Vagina (tissue), 2 donors: ENCODE measurements around the gene ZCCHC3. TPM values are rescaled to one million over a fixed set of nuclear protein-coding genes. Genes with fewer than 3 reads are reported as not detected.

Experiments used
- DNase-seq, 2 donors: peaks; one replicate each; pipeline ENCODE4 v3.0.0-alpha.2; 2017; ENCODE audit errors: extremely low spot score in 2 of 2
- H3K27ac ChIP-seq: fragments of 200-600 bp; sonication (generic); one replicate; pipeline ENCODE4 v1.5.1; 2019
- H3K27me3 ChIP-seq: fragments of 200-600 bp; sonication (generic); one replicate; pipeline ENCODE4 v1.5.1; 2019
- H3K36me3 ChIP-seq, 2 donors: fragments of 200-600 bp; sonication (generic); one replicate each; pipeline ENCODE4 v1.5.1; 2017 to 2019
- H3K4me1 ChIP-seq: fragments of 200-600 bp; sonication (generic); one replicate; pipeline ENCODE4 v1.5.1; 2019
- H3K4me3 ChIP-seq, 2 donors: fragments of 200-600 bp; sonication (generic); 1 replicate in 1 of 2; 2 replicates in 1 of 2; pipeline ENCODE4 v1.5.1; 2016 to 2019
- H3K9me3 ChIP-seq: fragments of 200-600 bp; sonication (generic); one replicate; pipeline ENCODE4 v1.5.1; 2019
- CTCF ChIP-seq, 3 experiments: fragments of 450-650 bp in 2 of 3; fragments of 200-600 bp in 1 of 3; sonication (generic) in 1 of 3; IDR thresholded peaks; one replicate each; pipeline ENCODE4 v1.5.1; 2017 to 2019; ENCODE audit warnings: antibody characterized with exemption in 3 of 3, mild to moderate bottlenecking in 2 of 3, moderate library complexity in 2 of 3
- POLR2A ChIP-seq, 2 donors: fragments of 450-650 bp; IDR thresholded peaks; one replicate each; pipeline ENCODE4 v1.6.1; 2017; ENCODE audit warnings: antibody characterized with exemption in 2 of 2, mild to moderate bottlenecking in 2 of 2, moderate library complexity in 2 of 2
- POLR2AphosphoS5 ChIP-seq, 2 donors: sonication (generic); formaldehyde crosslinking; IDR thresholded peaks; one replicate each; pipeline ENCODE4 v1.9.0; 2017; ENCODE audit warnings: antibody characterized with exemption in 2 of 2, mild to moderate bottlenecking in 2 of 2, low read depth in 1 of 2; ENCODE audit not compliant: insufficient read depth in 1 of 2
- intact Hi-C: fragments of 100-400 bp; cut with DNase I; formaldehyde crosslinking; loops from one replicate; pipeline ENCODE4 v1.15.1; 2023
- total RNA-seq: library from RNA; depleted of rRNA; stranded (reverse); fragments of >200 nt; gene quantifications from one replicate; pipeline ENCODE4 v1.2.3, GENCODE V29; 2016

The ZCCHC3 gene
- total RNA-seq, 1 donor from 2014 or later = 13.8 TPM

GRCh38 chr20:346033-346639 lies 48.8 kb downstream of the ZCCHC3 start:
- Histone ChIP-seq H3K27ac (peak overlapping the region; percentile 92), H3K9me3 (no peaks in the 10 kb centered on the region), H3K4me3 (peak overlapping the region; percentile 65 to 74), H3K27me3 (no peaks in the 10 kb centered on the region), H3K4me1 (peaks cover 15% of the 10 kb centered on the region), H3K36me3 (no peaks in the 10 kb centered on the region)
- TF ChIP-seq CTCF (IDR thresholded peaks at IDR 0.05) (no peak), POLR2AphosphoS5 (IDR thresholded peaks at IDR 0.05; ENCODE audit: insufficient read depth in 1 of 2, low read depth in 1 of 2) (no peak), POLR2A (IDR thresholded peaks at IDR 0.05) (no peak)
- DNase-seq = no peak
- intact Hi-C loops = loop anchor here (10.0 kb wide), 1 partner anchor 59 kb away; the partner anchor contains the start of gene RBCK1

GRCh38 chr20:346640-347316 lies 49.4 kb downstream of the ZCCHC3 start, which contains the start of gene NRSN2:
Gene NRSN2, plus strand, starts transcription at chr20:347111. Its CDS starts 2,533 bp downstream, at chr20:349644.
- H3K9me3 ChIP-seq = no peaks in the 10 kb centered on the region
- no peaks in the 10 kb centered on the region for H3K27me3 ChIP-seq
- intact Hi-C loops = loop anchor here (10.0 kb wide), 1 partner anchor 58 kb away; the partner anchor contains the start of gene RBCK1
- peak within 1 kb of the TSS; percentile 92 for H3K27ac ChIP-seq
- H3K36me3 ChIP-seq = no peaks in the 10 kb centered on the region
- H3K4me3 ChIP-seq = peak within 1 kb of the TSS; percentile 65 to 74
- H3K4me1 ChIP-seq = peaks cover 15% of the 10 kb centered on the region
- TF ChIP-seq POLR2A (IDR thresholded peaks at IDR 0.05) (peak in 1 of 2 donors; percentile 63), CTCF (IDR thresholded peaks at IDR 0.05) (no peak), POLR2AphosphoS5 (IDR thresholded peaks at IDR 0.05; ENCODE audit: insufficient read depth in 1 of 2, low read depth in 1 of 2) (no peak)
- DNase-seq = no peak

- no peak for TF ChIP-seq POLR2AphosphoS5 (IDR thresholded peaks at IDR 0.05; ENCODE audit: insufficient read depth in 1 of 2, low read depth in 1 of 2)
- TF ChIP-seq CTCF (IDR thresholded peaks at IDR 0.05) = no peak
- no peak for TF ChIP-seq POLR2A (IDR thresholded peaks at IDR 0.05)
- no peak for DNase-seq
- intact Hi-C loops = loop anchor here (10.0 kb wide), 1 partner anchor 58 kb away; the partner anchor contains the start of gene RBCK1
Observed at GRCh38 chr20:347317-347639, 49.9 kb downstream of the ZCCHC3 start.

GRCh38 chr20:347640-348484 lies 50.5 kb downstream of the ZCCHC3 start:
- Histone ChIP-seq H3K4me3 (peak overlapping the region; percentile 65 to 74), H3K27ac (peak overlapping the region; percentile 92), H3K27me3 (no peaks in the 10 kb centered on the region), H3K9me3 (no peaks in the 10 kb centered on the region), H3K4me1 (peaks cover 15% of the 10 kb centered on the region), H3K36me3 (no peaks in the 10 kb centered on the region)
- peak; percentile 33 to 87 for TF ChIP-seq POLR2AphosphoS5 (IDR thresholded peaks at IDR 0.05; ENCODE audit: insufficient read depth in 1 of 2, low read depth in 1 of 2)
- TF ChIP-seq POLR2A (IDR thresholded peaks at IDR 0.05) = peak in 1 of 2 donors; percentile 49
- no peak for TF ChIP-seq CTCF (IDR thresholded peaks at IDR 0.05)
- no peak for DNase-seq
- intact Hi-C loops = loop anchor here (10.0 kb wide), 1 partner anchor 57 kb away; the partner anchor contains the start of gene RBCK1

More at GRCh38 chr20:347317-347639, 49.9 kb downstream of the ZCCHC3 start:
- H3K27ac ChIP-seq = peak overlapping the region; percentile 92
- H3K4me1 ChIP-seq = peaks cover 15% of the 10 kb centered on the region
- H3K9me3 ChIP-seq = no peaks in the 10 kb centered on the region
- H3K4me3 ChIP-seq = peak overlapping the region; percentile 65 to 74
- no peaks in the 10 kb centered on the region for H3K36me3 ChIP-seq
- no peaks in the 10 kb centered on the region for H3K27me3 ChIP-seq
